C4-2B (cell line): Measurements from ENCODE around the gene ARMC2.
"Not testable (repeated sequence)": the region's sequence is repeated elsewhere in the genome, so short reads cannot be mapped to it uniquely, and the experiment has no call there.

Source experiments
- H3K27ac ChIP-seq: fragments of 450-650 bp; 2 replicates; pipeline ENCODE4 v1.5.1; 2017
- ZFX ChIP-seq: fragments of 450-650 bp; IDR thresholded peaks from 2 replicates; pipeline ENCODE4 v1.6.1; 2017
- TF ChIP-seq, protein P1 (sequence below): fragments of 450-650 bp; conservative IDR thresholded peaks from 2 replicates; pipeline ENCODE4 v1.5.1; 2017; ENCODE audit warnings: mild to moderate bottlenecking

ARMC2 gene

DNA sequence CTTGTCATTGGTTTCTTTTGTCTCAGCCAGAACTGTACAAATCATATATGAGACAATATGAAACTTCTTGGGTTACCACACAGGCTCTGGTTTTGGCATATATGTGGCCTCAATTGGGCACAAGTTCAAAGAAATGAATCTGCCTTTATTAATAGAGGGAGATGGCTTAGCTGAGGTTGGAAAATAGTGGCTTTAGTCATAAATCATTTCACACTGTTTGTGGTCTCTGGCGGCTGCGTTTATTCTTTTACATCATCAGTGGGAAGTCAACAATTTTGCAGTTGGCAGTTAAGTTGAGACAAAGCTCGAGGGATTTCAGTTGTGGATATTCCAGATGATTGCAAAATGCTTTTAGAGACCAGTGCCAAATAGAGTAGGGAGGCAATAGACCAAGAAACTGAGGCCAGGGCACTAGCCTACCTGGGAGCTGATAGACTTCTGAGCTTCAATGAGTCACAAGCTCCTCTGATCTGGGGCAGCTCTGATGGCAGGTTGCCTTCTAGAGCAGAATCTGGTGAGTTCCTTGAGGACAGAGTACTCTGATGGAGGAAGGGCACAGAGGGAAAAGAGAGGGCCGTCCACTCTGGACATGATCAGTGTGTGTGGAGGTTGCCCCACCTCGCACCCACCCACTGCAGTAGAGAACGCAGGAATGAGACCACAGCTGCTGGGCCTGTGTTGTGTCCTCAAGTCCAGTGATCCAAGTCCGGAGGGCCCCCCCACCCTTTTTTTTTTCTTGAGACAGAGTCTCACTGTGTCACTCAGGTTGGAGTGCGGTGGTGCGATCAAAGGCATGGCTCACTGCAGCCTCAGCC is 73.5 kb downstream of the ARMC2 start:
- no peak overlapping the region for H3K27ac ChIP-seq
- TF ChIP-seq, protein P1, sequence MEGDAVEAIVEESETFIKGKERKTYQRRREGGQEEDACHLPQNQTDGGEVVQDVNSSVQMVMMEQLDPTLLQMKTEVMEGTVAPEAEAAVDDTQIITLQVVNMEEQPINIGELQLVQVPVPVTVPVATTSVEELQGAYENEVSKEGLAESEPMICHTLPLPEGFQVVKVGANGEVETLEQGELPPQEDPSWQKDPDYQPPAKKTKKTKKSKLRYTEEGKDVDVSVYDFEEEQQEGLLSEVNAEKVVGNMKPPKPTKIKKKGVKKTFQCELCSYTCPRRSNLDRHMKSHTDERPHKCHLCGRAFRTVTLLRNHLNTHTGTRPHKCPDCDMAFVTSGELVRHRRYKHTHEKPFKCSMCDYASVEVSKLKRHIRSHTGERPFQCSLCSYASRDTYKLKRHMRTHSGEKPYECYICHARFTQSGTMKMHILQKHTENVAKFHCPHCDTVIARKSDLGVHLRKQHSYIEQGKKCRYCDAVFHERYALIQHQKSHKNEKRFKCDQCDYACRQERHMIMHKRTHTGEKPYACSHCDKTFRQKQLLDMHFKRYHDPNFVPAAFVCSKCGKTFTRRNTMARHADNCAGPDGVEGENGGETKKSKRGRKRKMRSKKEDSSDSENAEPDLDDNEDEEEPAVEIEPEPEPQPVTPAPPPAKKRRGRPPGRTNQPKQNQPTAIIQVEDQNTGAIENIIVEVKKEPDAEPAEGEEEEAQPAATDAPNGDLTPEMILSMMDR: no peak
- TF ChIP-seq ZFX: no peak

DNA sequence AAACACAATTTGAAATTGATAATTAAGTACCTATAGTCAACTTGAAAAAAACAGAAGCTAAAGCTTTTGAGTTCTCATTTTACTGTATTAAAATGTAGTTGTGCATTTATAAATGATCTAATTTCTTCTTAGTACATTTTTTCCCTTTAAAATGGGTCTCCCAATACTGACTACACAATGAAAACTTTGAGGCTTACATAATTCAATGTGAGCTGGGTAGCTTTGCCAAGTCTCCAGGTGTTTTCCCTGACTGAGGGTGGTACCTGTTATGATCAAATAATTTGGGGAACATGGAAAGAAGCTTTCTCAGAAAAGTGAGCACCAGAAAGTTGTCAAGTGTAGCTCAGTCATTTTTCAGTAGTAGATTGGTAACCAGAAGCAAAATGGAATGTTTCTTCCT is 74.3 kb downstream of the ARMC2 start:
- H3K27ac ChIP-seq: no peak overlapping the region
- no peak for TF ChIP-seq ZFX
- TF ChIP-seq, protein P1: no peak

DNA sequence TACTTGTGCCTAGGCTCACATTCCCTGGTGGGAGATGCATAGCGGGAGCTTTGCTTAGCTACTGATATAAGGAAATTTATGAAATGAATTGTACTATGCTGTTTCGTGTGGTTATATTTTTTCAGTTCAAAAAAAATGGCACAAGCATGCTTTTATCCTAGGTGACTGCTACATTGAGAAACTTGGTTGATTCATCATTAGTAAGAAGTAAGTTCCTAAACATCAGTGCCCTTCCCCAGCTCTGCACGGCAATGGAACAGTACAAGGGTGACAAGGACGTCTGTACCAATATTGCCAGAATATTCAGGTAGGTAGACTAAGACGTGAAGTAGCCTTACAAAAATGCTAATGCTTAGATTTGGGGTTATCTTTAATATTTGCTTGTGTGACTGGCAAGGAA is 79.7 kb downstream of the ARMC2 start:
- TF ChIP-seq ZFX: no peak
- TF ChIP-seq, protein P1: no peak
- H3K27ac ChIP-seq: no peak overlapping the region

DNA sequence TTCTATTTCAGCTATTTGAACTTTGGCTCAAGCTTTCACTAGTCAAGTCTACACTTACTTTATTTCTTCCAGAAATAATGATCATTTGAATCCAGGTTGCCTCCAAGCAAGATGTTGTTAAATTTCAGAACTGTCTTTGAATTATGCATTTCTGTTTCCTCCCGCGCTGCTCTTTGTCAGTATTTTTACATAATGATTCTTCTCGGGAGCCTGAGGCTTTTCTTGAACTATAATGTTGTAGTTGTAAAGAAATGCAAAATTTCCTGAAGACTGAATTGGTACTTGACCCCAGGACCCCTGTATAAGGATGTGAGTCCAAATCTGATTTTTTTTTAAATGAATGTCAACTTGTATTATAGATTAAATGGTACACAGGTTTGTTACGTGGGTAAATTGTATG is 80.4 kb downstream of the ARMC2 start:
- TF ChIP-seq ZFX: no peak
- TF ChIP-seq, protein P1: no peak

DNA sequence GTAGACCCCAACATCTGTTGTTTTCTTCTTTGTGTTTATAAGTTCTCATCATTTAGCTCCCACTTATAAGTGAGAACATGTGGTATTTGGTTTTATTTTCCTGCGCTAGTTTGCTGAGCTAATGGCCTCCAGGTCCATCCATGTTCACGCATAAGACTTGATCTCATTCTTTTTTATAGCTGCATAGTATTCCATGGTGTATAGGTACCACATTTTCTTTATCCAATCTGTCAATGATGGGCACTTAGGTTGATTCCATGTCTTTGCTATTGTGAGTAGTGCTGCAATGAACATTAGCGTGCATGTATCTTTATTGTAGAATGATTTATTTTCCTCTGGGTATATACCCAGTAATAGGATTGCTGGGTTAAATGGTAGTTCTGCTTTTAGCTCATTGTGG is 82.9 kb downstream of the ARMC2 start:
- H3K27ac ChIP-seq: not testable (repeated sequence)

More for the DNA sequence above, 80.4 kb downstream of the ARMC2 start:
- no peak overlapping the region for H3K27ac ChIP-seq

DNA sequence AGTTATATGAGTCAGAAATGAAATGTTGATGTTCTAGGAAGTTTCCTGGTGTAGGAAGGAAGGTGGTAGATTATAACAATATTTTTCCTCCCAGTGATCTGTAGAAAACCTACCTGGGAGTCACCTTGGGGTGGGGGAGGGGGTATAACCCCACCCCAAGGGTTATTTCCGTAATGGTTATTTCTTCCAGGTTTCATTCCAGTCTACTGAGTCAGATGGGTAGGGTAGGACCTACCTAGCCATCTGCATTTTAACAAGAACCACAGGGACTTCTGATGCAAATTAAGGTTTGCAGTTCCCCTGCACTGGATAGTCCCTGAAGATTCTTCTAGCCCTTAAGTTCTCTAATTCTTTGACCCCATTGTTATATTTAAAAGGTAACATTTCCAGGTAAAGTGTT is 88.9 kb downstream of the ARMC2 start:
- no peak overlapping the region for H3K27ac ChIP-seq
- no peak for TF ChIP-seq ZFX
- TF ChIP-seq, protein P1: no peak

DNA sequence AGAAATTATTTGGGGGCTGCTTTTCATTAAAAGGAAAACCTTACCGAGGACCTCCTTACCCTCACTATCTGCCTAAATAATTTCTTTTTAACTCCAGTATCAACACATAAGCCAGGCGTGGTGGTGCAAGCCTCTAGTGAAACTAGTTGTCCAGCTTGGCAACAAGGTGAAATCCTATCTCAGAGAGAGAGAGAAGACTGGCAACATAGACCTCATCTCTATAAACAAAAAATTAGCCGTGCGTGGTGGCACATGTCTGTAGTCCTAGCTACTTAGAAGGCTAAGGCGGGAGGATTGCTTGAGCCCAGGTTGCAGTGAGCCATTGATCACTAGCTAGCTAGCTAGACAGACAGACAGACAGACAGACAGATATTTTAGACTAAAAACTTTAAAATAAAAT is 92.5 kb downstream of the ARMC2 start:
- TF ChIP-seq, protein P1: no peak
- TF ChIP-seq ZFX: no peak
- H3K27ac ChIP-seq: no peak overlapping the region

DNA sequence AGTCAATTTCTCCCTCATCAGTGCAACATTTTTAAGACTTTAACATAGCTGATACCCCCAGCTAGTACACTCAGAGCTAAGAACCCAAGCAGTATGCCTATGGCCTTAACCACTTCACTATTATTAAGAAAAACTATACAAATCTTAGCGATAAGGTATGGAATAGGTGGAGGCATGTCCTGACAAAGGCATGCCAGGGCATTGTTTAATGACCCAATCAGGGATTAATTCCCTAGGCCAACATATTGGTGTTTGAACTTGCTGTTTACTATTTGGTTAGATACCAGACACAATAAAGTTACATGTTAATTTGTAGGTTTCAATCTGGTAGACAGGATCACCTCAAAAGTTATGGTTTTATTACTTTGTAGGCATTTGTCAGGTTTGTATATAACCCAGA is 93.1 kb downstream of the ARMC2 start:
- no peak for TF ChIP-seq ZFX
- TF ChIP-seq, protein P1: no peak
- no peak overlapping the region for H3K27ac ChIP-seq
